ENCODE measurements around the gene TBL1X. TPM values are rescaled to one million over a fixed set of nuclear protein-coding genes. Genes with fewer than 3 reads are reported as not detected.

The TBL1X gene
- total RNA-seq, 1 donor from 2014 or later, result 34.5 TPM

DNA sequence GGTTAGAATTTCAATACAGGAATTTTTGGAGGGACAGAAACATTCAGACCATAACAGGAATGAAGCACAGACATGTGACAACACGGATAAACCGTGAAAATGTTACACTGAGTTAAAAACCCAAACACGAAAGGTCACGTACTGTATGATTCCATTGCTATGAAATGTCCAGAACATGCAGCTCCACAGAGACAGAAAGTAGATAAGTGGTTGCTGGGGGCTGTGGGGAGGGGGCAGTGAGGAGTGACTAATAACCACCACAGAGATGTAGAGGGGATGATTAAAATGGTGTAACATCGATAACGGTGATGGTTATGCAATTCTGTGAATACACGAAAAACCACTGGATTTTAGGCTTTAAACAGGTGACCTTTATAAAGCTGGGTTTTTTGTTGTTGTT lies 292.5 kb downstream of the TBL1X start:
- no peaks in the 10 kb centered on the region for H3K4me1 Mint-ChIP-seq
- H3K9me3 Mint-ChIP-seq, result peaks cover 24% of the 10 kb centered on the region
- TF ChIP-seq, protein P1, sequence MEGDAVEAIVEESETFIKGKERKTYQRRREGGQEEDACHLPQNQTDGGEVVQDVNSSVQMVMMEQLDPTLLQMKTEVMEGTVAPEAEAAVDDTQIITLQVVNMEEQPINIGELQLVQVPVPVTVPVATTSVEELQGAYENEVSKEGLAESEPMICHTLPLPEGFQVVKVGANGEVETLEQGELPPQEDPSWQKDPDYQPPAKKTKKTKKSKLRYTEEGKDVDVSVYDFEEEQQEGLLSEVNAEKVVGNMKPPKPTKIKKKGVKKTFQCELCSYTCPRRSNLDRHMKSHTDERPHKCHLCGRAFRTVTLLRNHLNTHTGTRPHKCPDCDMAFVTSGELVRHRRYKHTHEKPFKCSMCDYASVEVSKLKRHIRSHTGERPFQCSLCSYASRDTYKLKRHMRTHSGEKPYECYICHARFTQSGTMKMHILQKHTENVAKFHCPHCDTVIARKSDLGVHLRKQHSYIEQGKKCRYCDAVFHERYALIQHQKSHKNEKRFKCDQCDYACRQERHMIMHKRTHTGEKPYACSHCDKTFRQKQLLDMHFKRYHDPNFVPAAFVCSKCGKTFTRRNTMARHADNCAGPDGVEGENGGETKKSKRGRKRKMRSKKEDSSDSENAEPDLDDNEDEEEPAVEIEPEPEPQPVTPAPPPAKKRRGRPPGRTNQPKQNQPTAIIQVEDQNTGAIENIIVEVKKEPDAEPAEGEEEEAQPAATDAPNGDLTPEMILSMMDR (IDR thresholded peaks at IDR 0.05; ENCODE audit: unreplicated experiment), result no peak
- no peak overlapping the region for H3K4me3 Mint-ChIP-seq
- peaks cover 7% of the 10 kb centered on the region for H3K36me3 Mint-ChIP-seq
- H3K27me3 Mint-ChIP-seq (ENCODE audit: low read depth), result no peaks in the 10 kb centered on the region
- no peak overlapping the region for H3K27ac Mint-ChIP-seq
- DNase-seq (ENCODE audit: low spot score in 2 of 2, unreplicated experiment in 2 of 2), result no peak

DNA sequence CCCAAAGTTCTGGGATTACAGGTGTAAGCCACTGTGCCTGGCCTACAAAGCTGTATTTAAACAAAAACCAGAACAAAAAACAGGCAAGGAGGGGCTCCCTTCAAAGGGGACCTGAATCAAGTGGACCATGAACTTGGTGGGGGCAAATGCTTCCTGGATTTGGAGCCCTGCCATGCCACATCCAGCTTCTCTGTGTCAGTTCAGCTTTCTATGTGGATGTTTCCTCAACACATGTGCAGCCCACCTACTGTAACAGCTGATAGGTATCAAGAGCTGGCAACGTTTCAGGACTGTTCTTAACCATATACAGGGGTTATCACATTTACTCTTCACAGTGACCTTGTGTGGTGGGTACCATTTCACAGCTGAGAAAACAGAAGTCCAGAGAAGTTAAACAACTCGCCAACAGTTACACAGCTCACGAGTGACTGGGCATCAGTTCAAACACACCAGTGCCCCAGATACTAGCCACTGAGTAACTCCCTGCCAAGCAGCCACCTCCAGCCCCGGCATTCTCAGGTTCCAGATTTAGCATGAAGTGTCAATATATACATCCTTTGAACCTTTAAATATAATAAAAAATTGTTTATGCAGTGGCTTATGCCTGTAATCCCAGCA lies 293.3 kb downstream of the TBL1X start:
- DNase-seq (ENCODE audit: low spot score in 2 of 2, unreplicated experiment in 2 of 2), result no peak
- Mint-ChIP-seq H3K27ac (no peak overlapping the region), H3K27me3 (ENCODE audit: low read depth) (no peaks in the 10 kb centered on the region), H3K36me3 (peaks cover 7% of the 10 kb centered on the region), H3K4me3 (no peak overlapping the region), H3K9me3 (peaks cover 26% of the 10 kb centered on the region), H3K4me1 (no peaks in the 10 kb centered on the region)
- TF ChIP-seq, protein P1 (IDR thresholded peaks at IDR 0.05; ENCODE audit: unreplicated experiment), result no peak

DNA sequence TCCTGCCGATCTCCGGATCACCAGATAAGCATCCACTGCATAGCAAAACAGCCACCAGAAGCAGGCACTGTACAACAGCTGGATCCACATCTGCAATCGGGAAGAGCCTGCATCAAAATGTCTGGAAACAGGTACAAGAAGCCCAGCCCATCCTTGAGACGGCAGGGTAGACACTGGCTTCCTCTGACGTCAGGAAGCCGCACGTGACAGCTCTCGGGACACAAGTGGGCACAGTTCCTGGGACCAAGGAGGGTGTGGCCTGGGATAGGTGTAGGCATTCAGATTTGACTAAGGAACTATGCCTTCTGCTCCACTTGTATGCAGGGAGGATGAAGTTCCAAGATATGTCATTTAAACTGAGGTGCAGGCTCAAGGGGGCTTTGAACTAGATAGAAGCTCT lies 294.5 kb downstream of the TBL1X start:
- no peak for DNase-seq (ENCODE audit: low spot score in 2 of 2, unreplicated experiment in 2 of 2)
- no peak overlapping the region for H3K4me3 Mint-ChIP-seq
- H3K4me1 Mint-ChIP-seq, result no peaks in the 10 kb centered on the region
- H3K36me3 Mint-ChIP-seq, result peaks cover 7% of the 10 kb centered on the region
- H3K9me3 Mint-ChIP-seq, result peaks cover 30% of the 10 kb centered on the region
- H3K27me3 Mint-ChIP-seq (ENCODE audit: low read depth), result no peaks in the 10 kb centered on the region
- H3K27ac Mint-ChIP-seq, result no peak overlapping the region
- TF ChIP-seq, protein P1 (IDR thresholded peaks at IDR 0.05; ENCODE audit: unreplicated experiment), result no peak

DNA sequence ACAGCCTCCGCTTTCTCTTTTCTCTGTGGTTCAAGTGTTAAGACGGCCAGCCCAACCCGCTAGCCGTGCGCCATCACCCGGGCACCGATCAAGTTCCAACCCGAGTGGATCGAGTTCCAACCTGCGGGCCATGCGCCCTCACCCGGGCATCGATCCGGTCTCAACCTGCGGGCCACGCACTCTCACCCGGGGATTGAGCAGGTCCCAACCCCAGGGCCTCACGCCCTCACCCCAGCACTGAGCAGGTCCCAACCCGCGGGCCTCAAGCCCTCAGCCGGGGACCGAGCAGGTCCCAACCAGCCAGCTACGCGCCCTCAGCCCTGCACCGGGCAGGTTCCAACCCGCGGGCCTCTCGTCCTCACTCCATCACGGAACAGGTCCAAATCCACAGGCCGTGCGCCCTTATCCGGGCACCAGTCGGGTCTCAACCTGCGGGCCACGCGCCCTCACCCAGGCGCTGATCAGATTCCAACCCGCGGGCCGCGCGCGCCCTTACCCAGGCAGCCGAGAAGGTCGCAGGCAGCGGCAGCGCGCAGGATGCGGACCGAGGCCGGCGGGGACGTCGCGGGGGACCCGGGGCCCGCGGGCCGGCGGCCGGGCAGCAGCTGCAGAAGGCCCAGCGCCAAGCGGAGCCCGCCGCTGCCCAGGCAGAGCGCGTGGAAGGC lies 300.3 kb downstream of the TBL1X start:
- peak overlapping the region; percentile 55 for H3K4me3 Mint-ChIP-seq

DNA sequence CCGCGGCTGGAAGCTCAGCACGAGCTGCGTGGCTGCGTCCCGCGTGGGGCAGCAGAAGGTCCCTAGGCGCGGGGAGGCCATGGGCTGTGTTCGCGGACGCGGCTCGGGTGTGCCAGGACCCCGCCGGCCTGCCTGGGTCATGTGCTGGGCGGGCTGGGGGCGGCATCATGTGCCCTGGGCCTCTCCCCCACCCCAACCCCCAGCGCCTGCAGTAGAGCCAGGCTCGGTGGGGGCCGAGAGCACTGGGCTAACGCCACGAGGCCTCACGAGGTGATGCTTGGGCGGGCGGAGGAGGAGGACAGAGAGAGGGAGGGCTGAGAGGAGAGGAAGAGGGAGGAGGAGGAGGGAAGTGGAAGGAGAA lies 300.9 kb downstream of the TBL1X start, which contains the start of gene GPR143:
GPR143 (minus strand) TSS at position 111 of the 361 bp plus-strand sequence; CDS start at position 81, 30 bp downstream.
- H3K4me1 Mint-ChIP-seq, result peaks cover 5% of the 10 kb centered on the region
- H3K4me3 Mint-ChIP-seq, result peak within 1 kb of the TSS; percentile 55

More for the DNA sequence above, 300.3 kb downstream of the TBL1X start:
- Mint-ChIP-seq H3K27ac (no peak overlapping the region), H3K9me3 (peaks cover 19% of the 10 kb centered on the region), H3K4me1 (peaks cover 5% of the 10 kb centered on the region), H3K27me3 (ENCODE audit: low read depth) (no peaks in the 10 kb centered on the region), H3K36me3 (peaks cover 2% of the 10 kb centered on the region)
- DNase-seq (ENCODE audit: low spot score in 2 of 2, unreplicated experiment in 2 of 2), result peak in 1 of 2 experiments; percentile 39
- TF ChIP-seq, protein P1 (IDR thresholded peaks at IDR 0.05; ENCODE audit: unreplicated experiment), result no peak

More for the DNA sequence above, 300.9 kb downstream of the TBL1X start, which contains the start of gene GPR143:
- Mint-ChIP-seq H3K27ac (no peak within 1 kb of the TSS), H3K36me3 (peaks cover 2% of the 10 kb centered on the region), H3K9me3 (peaks cover 20% of the 10 kb centered on the region), H3K27me3 (ENCODE audit: low read depth) (no peaks in the 10 kb centered on the region)
- no peak for DNase-seq (ENCODE audit: low spot score in 2 of 2, unreplicated experiment in 2 of 2)
- TF ChIP-seq, protein P1 (IDR thresholded peaks at IDR 0.05; ENCODE audit: unreplicated experiment), result no peak
